GM23338 (cell line): ENCODE data around the gene NRP2. TPM values are rescaled to one million over a fixed set of nuclear protein-coding genes. Genes with fewer than 3 reads are reported as not detected.

ENCODE experiments used
- ATAC-seq: fragments of 200-7000 bp; cut with Tn5 transposase; 3 replicates; pipeline ENCODE4 v1.9.1; 2020
- DNase-seq: peaks from one replicate; pipeline ENCODE4 v3.0.0-alpha.2; 2015; ENCODE audit warnings: low spot score
- H2AFZ ChIP-seq: fragments of 200-600 bp; sonication (generic); 2 replicates; pipeline ENCODE4 v1.8.0; 2016; ENCODE audit warnings: antibody characterized with exemption, mild to moderate bottlenecking, moderate library complexity
- H3F3A ChIP-seq: fragments of 200-600 bp; sonication (generic); replicated peaks from 2 replicates; pipeline ENCODE4 v1.8.0; 2017; ENCODE audit warnings: antibody characterized with exemption, mixed run types, low read depth
- H3K27ac ChIP-seq: fragments of 200-600 bp; sonication (generic); 2 replicates; pipeline ENCODE4 v1.6.1; 2016; ENCODE audit warnings: low read depth
- H3K27me3 ChIP-seq: fragments of 200-600 bp; sonication (generic); 2 replicates; pipeline ENCODE4 v1.8.0; 2016; ENCODE audit warnings: mild to moderate bottlenecking, mixed run types, moderate library complexity; ENCODE audit not compliant: insufficient read depth
- H3K36me3 ChIP-seq: fragments of 200-600 bp; sonication (generic); 2 replicates; pipeline ENCODE4 v1.8.0; 2016; ENCODE audit warnings: mild to moderate bottlenecking; ENCODE audit not compliant: insufficient read depth
- H3K4me1 ChIP-seq: fragments of 200-600 bp; sonication (generic); 2 replicates; pipeline ENCODE4 v1.8.0; 2016; ENCODE audit warnings: mild to moderate bottlenecking, moderate library complexity; ENCODE audit not compliant: insufficient read depth
- H3K4me2 ChIP-seq: fragments of 200-600 bp; sonication (generic); 2 replicates; pipeline ENCODE4 v1.7.1; 2017; ENCODE audit warnings: mixed run types
- H3K4me3 ChIP-seq: fragments of 200-600 bp; sonication (generic); 2 replicates; pipeline ENCODE4 v1.6.1; 2016; ENCODE audit warnings: mixed run types
- H3K79me2 ChIP-seq: fragments of 200-600 bp; sonication (generic); replicated peaks from 2 replicates; pipeline ENCODE4 v1.8.0; 2017; ENCODE audit warnings: mild to moderate bottlenecking; ENCODE audit not compliant: insufficient read depth
- H3K9me2 ChIP-seq: fragments of 200-600 bp; sonication (generic); 2 replicates; pipeline ENCODE4 v1.8.0; 2017; ENCODE audit not compliant: insufficient read depth
- H4K20me1 ChIP-seq: fragments of 200-600 bp; sonication (generic); replicated peaks from 2 replicates; pipeline ENCODE4 v1.8.0; 2017; ENCODE audit warnings: mild to moderate bottlenecking; ENCODE audit not compliant: insufficient read depth
- H3K27ac Mint-ChIP-seq: 2 replicates; pipeline ENCODE4 v1.8.0; 2020; ENCODE audit warnings: inconsistent platforms, mild to moderate bottlenecking, moderate library complexity, mixed read lengths
- H3K27me3 Mint-ChIP-seq: 3 replicates; pipeline ENCODE4 v1.8.0; 2022; ENCODE audit warnings: low read depth, mild to moderate bottlenecking, moderate library complexity, mixed read lengths, inconsistent platforms; ENCODE audit not compliant: insufficient read depth, poor library complexity
- H3K36me3 Mint-ChIP-seq: 3 replicates; pipeline ENCODE4 v1.8.0; 2021; ENCODE audit warnings: low read depth, mild to moderate bottlenecking, inconsistent platforms, moderate library complexity, mixed read lengths
- H3K4me1 Mint-ChIP-seq: 3 replicates; pipeline ENCODE4 v1.8.0; 2020; ENCODE audit warnings: mild to moderate bottlenecking, inconsistent platforms, mixed read lengths
- H3K4me3 Mint-ChIP-seq: 3 replicates; pipeline ENCODE4 v1.8.0; 2021; ENCODE audit warnings: moderate library complexity, mild to moderate bottlenecking, inconsistent platforms, mixed read lengths
- H3K9me3 Mint-ChIP-seq: 3 replicates; pipeline ENCODE4 v1.8.0; 2020; ENCODE audit warnings: moderate library complexity, mild to moderate bottlenecking, inconsistent platforms, mixed read lengths
- CREB1 ChIP-seq: fragments of 250-450 bp; sonication (Bioruptor Pico); IDR thresholded peaks from 2 replicates; pipeline ENCODE4 v1.5.0; 2020; ENCODE audit warnings: low read depth, mild to moderate bottlenecking, moderate library complexity
- CTCF ChIP-seq, 2 experiments: fragments of 200-600 bp in 1 of 2; sonication (generic) in 1 of 2; conservative IDR thresholded peaks; 2 replicates each; pipeline versions ENCODE4 v1.5.1 to v1.6.1; 2016 to 2017; ENCODE audit warnings: antibody characterized with exemption in 2 of 2, low read depth in 2 of 2, mild to moderate bottlenecking in 2 of 2, moderate library complexity in 1 of 2
- ETS1 ChIP-seq: IDR thresholded peaks from 2 replicates; pipeline ENCODE4 v1.6.1; 2016; ENCODE audit warnings: antibody characterized with exemption
- EZH2phosphoT487 ChIP-seq: fragments of 200-600 bp; sonication (generic); IDR thresholded peaks from one replicate; pipeline ENCODE4 v1.8.1; 2018; ENCODE audit warnings: antibody characterized with exemption; ENCODE audit not compliant: unreplicated experiment
- JUNB ChIP-seq: IDR thresholded peaks from one replicate; pipeline ENCODE4 v1.6.1; 2016; ENCODE audit warnings: antibody characterized with exemption; ENCODE audit not compliant: unreplicated experiment
- NANOG ChIP-seq: IDR thresholded peaks from 2 replicates; pipeline ENCODE4 v1.6.1; 2016; ENCODE audit warnings: antibody characterized with exemption, borderline replicate concordance
- POLR2AphosphoS5 ChIP-seq: IDR thresholded peaks from 2 replicates; pipeline ENCODE4 v1.6.1; 2016; ENCODE audit warnings: antibody characterized with exemption, low read depth
- REST ChIP-seq: IDR thresholded peaks from one replicate; pipeline ENCODE4 v1.6.1; 2018; ENCODE audit warnings: antibody characterized with exemption; ENCODE audit not compliant: unreplicated experiment
- STAT1 ChIP-seq: IDR thresholded peaks from one replicate; pipeline ENCODE4 v1.6.1; 2016; ENCODE audit warnings: antibody characterized with exemption; ENCODE audit not compliant: unreplicated experiment
- ZNF114 ChIP-seq: fragments of 250-450 bp; sonication (Bioruptor Pico); IDR thresholded peaks from 2 replicates; pipeline ENCODE4 v1.5.0; 2020; ENCODE audit warnings: mild to moderate bottlenecking, moderate library complexity
- ZNF331 ChIP-seq: fragments of 250-450 bp; sonication (Bioruptor Pico); IDR thresholded peaks from 2 replicates; pipeline ENCODE4 v1.5.0; 2020; ENCODE audit warnings: low read depth, mild to moderate bottlenecking, moderate library complexity
- polyA plus RNA-seq: library from polyadenylated mRNA; unstranded; fragments of >200 nt; fragmentation: Nextera tagmentation; extraction: Ambion mirVana; gene quantifications from 2 replicates; pipeline ENCODE4 v1.2.1, GENCODE V29; 2016
- total RNA-seq: library from RNA; depleted of rRNA; stranded (reverse); fragments of >200 nt; shearing (Covaris generic); gene quantifications from 2 replicates; pipeline ENCODE4 v1.2.3, GENCODE V29; 2014

Gene NRP2
- total and polyA plus RNA-seq, 2 experiments from 2014 or later, result 18.4 to 22.0 TPM

- TF ChIP-seq JUNB (no peak), CTCF (conservative IDR thresholded peaks at IDR 0.05; ENCODE audit: low read depth in 2 of 2) (no peak), STAT1 (no peak), REST (no peak), NANOG (no peak), ZNF114 (CRISPR knock-in tag) (no peak)
Observed at GRCh38 chr2:205703471-205704126, 21.3 kb downstream of the NRP2 start (continued).

- H3K4me2 ChIP-seq, result no peak overlapping the region
- H3K27ac ChIP-seq, result no peak overlapping the region
- H3K27ac Mint-ChIP-seq, result peak overlapping the region; percentile 66; the same call in 1 of the 2 replicates
- H3F3A ChIP-seq, result no peaks in the 10 kb centered on the region
- DNase-seq, result no peak
- H3K36me3 ChIP-seq, result no peaks in the 10 kb centered on the region
- no peaks in the 10 kb centered on the region; the same call in 2 of the 3 replicates for H3K36me3 Mint-ChIP-seq
- no peak overlapping the region for H3K4me3 Mint-ChIP-seq
- H3K79me2 ChIP-seq, result peaks cover 8% of the 10 kb centered on the region; the same call in 1 of the 2 replicates
- no peak for ATAC-seq
- no peaks in the 10 kb centered on the region for H3K9me2 ChIP-seq
- no peak overlapping the region for H2AFZ ChIP-seq
- H3K4me1 ChIP-seq, result peaks cover 24% of the 10 kb centered on the region
- H4K20me1 ChIP-seq, result no peaks in the 10 kb centered on the region; the same call in 1 of the 2 replicates
- H3K4me3 ChIP-seq, result no peak overlapping the region
- no peaks in the 10 kb centered on the region for H3K27me3 ChIP-seq
- no peaks in the 10 kb centered on the region for H3K9me3 Mint-ChIP-seq
- H3K4me1 Mint-ChIP-seq, result peaks cover 49% of the 10 kb centered on the region
- H3K27me3 Mint-ChIP-seq, result peaks cover 10% of the 10 kb centered on the region
- TF ChIP-seq CTCF (conservative IDR thresholded peaks at IDR 0.05; ENCODE audit: low read depth in 2 of 2), result no peak
- no peak for TF ChIP-seq POLR2AphosphoS5
- no peak for TF ChIP-seq CREB1 (CRISPR knock-in tag)
- TF ChIP-seq ETS1, result no peak
- no peak for TF ChIP-seq NANOG
- no peak for TF ChIP-seq JUNB
- no peak for TF ChIP-seq REST
- no peak for TF ChIP-seq STAT1
- no peak for TF ChIP-seq EZH2phosphoT487
- TF ChIP-seq ZNF331, result no peak
- TF ChIP-seq ZNF114 (CRISPR knock-in tag), result no peak
Observed at GRCh38 chr2:205704127-205704741, 21.9 kb downstream of the NRP2 start.
